Astrocyte (in vitro differentiated cells and primary cell): ENCODE results near the gene SYT15B.
"Not testable (repeated sequence)": the region's sequence is repeated elsewhere in the genome, so short reads cannot be mapped to it uniquely, and the experiment has no call there.

Source experiments
- EZH2 ChIP-seq: IDR thresholded peaks from 2 replicates; pipeline ENCODE4 v1.6.1; 2012; ENCODE audit warnings: mild to moderate bottlenecking, low read length, inconsistent platforms; ENCODE audit not compliant: insufficient read depth
- TF ChIP-seq, protein P1 (sequence below): IDR thresholded peaks from 2 replicates; pipeline ENCODE4 v1.5.1; 2011; ENCODE audit warnings: low read depth, mild to moderate bottlenecking, inconsistent platforms, low read length, moderate library complexity; ENCODE audit not compliant: insufficient read depth

DNA sequence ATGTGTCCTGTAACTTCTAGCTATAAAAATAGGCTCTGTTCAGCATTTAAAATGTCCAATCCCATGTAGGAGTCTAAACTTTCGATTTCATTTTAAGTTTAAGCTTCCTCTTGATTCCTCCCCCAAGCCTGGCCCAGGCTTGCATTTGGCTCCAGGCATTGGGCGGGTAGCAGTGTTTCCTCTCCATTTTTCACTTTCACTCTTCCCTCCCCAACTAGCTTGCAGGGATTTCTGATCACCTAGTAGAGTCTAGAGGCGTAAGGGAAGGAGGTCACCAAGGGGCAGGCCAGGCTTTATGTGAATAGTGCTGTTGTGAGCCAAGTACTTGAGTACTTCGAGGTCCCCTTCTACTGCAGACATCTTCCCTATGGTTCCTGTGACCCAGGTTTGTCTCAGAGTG is 18.5 kb downstream of the SYT15B start:
- TF ChIP-seq, protein P1, sequence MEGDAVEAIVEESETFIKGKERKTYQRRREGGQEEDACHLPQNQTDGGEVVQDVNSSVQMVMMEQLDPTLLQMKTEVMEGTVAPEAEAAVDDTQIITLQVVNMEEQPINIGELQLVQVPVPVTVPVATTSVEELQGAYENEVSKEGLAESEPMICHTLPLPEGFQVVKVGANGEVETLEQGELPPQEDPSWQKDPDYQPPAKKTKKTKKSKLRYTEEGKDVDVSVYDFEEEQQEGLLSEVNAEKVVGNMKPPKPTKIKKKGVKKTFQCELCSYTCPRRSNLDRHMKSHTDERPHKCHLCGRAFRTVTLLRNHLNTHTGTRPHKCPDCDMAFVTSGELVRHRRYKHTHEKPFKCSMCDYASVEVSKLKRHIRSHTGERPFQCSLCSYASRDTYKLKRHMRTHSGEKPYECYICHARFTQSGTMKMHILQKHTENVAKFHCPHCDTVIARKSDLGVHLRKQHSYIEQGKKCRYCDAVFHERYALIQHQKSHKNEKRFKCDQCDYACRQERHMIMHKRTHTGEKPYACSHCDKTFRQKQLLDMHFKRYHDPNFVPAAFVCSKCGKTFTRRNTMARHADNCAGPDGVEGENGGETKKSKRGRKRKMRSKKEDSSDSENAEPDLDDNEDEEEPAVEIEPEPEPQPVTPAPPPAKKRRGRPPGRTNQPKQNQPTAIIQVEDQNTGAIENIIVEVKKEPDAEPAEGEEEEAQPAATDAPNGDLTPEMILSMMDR = not testable (repeated sequence)
- not testable (repeated sequence) for TF ChIP-seq EZH2
